Left kidney (tissue), 2 donors: ENCODE data around the gene ITGA11. TPM values are rescaled to one million over a fixed set of nuclear protein-coding genes. Genes with fewer than 3 reads are reported as not detected.
"Not testable (repeated sequence)": the region's sequence is repeated elsewhere in the genome, so short reads cannot be mapped to it uniquely, and the experiment has no call there.

ENCODE experiments used
- DNase-seq: peaks from one replicate; pipeline ENCODE4 v3.0.0-alpha.2; 2013
- polyA plus RNA-seq: library from polyadenylated mRNA; unstranded; fragments of 120-200 nt; gene quantifications from one replicate; pipeline ENCODE4 v1.2.1, GENCODE V29; 2013; ENCODE audit not compliant: insufficient read length

The ITGA11 gene
- polyA plus RNA-seq, 1 donor, result 3.6 TPM

GRCh38 chr15:68424754-68425390 lies 7.1 kb downstream of the ITGA11 start:
- DNase-seq, result no peak

GRCh38 chr15:68423359-68424296 lies 8.3 kb downstream of the ITGA11 start:
- DNase-seq, result no peak

- not testable (repeated sequence) for DNase-seq
Observed at GRCh38 chr15:68422403-68423145, 9.4 kb downstream of the ITGA11 start.

- DNase-seq, result no peak
Observed at GRCh38 chr15:68421798-68422402, 10.1 kb downstream of the ITGA11 start.

DNA sequence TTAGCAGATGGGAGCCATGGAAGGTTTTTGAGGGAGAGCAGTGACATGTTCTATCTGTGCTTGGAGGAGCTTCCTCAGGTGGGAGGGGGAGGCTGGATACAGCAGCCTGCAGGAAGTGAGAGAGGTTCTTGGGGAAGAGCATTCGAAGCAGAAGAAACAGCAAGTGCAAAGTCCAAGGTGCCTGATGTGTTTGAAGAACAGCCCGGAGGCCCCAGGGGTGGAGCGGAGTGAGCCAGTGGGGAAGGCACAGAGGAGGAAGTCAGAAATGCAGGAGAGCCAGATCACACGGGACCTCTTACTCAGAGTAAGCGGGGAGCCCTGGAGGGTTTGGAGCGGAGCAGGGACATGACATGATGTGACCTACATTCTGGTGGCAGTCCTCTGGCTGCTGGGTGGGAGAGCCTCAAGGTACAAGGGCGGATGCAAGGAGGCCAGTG lies 10.8 kb downstream of the ITGA11 start:
- DNase-seq, result no peak

- no peak for DNase-seq
Observed at GRCh38 chr15:68420186-68420684, 11.7 kb downstream of the ITGA11 start.

- DNase-seq, result no peak
Observed at GRCh38 chr15:68419301-68420175, 12.4 kb downstream of the ITGA11 start.

DNA sequence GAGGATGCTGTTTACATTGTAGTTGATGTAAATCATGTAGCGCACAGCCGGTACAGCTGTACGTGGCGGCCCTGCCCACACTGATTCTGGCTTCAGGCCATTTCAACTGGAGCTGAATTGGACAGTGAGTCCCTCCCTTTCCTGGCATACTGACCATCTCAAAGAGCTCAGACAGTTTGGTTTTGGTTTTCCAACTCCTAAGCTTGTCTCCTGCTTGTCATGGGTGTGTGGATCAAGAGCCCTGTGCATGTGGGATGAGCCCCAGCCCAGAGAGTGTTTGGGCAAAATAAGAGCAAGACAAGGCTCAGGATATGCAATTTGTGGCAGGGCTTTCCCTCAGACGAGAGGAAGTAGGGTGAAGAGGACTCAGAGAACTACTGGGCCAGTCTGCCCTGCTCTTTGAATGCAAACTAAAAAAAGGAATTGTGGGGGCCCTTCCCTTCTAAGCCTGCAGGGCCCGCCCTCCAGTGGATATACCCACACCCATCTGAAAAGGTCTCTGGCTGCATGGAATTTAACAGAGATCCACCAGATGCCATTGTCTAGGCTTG lies 13.3 kb downstream of the ITGA11 start:
- no peak for DNase-seq

DNA sequence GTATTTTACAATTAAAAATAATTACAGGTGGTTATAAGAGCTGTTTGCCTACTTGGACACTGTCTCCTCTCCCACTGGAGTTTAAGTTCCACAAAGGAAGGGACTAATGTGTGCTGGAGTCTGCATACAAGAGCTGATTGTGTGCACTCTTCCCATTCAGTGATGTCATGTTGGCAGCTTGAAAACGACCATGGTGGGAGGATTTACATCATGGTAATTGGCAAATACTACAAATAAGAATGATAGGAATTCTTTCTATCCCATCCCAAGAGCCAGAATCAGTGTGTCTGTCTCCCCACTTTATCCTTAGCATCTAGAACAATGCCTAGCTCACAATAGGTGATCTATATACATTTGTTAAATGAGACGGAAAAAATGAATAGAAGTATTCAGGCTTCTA lies 14.1 kb downstream of the ITGA11 start:
- DNase-seq, result no peak

- no peak for DNase-seq
Observed at GRCh38 chr15:68417051-68417450, 14.9 kb downstream of the ITGA11 start.

DNA sequence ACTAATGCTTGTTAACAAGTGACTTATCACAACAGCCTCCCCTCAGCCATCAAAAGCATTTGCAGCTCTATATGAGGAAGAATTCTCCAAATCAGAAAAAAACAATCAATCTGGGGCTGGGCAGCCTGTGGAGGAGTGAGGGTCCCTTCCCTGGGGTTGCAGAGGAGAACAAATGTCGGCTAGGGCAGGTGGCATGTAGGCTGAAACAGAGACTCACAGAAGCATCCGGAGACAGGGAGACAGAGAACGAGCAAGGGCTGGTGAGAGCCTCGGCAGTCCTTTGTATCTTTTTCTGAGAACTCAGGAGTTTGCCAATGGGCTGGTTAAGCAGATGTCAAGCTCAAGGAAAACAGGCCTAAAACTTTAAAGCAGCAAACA lies 15.8 kb downstream of the ITGA11 start:
- no peak for DNase-seq

GRCh38 chr15:68415501-68416157 lies 16.3 kb downstream of the ITGA11 start:
- DNase-seq, result no peak

DNA sequence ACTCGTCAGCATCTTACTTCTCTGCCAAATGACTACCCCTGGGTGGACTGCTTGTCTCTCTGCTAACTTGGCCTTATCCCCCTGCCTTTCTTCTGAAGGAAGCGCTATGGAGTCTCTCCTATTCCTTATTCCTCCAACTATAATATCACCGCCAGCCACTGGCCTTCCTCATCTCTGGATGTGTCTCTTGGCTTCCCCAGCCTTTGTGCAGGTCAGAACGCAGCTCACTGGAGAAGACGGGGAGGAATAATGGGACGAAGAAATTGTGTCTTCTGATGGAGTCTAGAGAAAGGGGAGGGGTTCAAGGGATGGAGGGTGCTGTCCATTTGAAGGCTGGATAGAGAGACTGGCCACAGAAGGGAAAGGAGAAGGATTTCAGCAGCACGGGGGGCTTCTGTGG lies 16.9 kb downstream of the ITGA11 start:
- no peak for DNase-seq

- DNase-seq, result no peak
Observed at GRCh38 chr15:68414591-68414990, 17.4 kb downstream of the ITGA11 start.

GRCh38 chr15:68414206-68414555 lies 17.8 kb downstream of the ITGA11 start:
- DNase-seq, result no peak

DNA sequence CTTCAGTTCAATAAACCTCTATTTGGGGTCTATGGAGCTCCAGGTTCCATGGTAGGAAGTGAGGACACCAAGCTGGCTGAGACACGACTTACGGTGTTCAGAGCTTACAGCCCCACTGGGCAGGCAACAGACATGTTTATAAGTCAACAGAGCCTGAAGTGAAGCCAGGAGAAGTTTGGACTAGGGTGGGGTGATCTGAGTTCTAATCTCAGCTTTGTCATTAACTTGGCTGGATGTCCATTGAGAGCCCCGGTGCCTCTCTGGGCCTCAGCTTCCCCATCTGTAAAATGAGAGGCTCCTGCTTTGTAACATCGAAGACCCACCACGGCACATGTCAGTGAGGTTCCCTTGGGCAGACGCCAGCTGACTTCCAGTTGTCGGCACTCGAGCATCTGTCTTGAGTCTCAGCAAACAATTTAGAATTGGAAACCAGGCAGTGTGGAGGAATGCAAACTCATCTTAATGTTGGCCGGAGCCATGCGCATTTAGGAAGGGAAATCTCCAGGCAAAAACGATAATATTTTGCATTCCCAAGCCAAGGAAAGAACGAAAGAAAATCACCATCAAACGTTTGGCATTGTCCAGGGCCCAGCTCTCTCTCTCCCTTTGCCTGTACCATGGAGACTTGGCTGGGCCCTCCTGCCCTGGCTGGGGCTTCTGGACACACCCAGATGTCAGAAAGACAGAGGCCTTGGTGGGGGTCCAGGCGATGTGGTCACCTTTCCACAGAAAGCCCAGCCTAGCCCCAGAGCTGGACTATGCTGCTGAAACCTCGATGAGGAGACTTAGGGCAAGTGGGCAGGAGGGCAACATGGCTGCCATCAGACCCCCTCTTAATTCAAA lies 18.4 kb downstream of the ITGA11 start:
- DNase-seq, result no peak

DNA sequence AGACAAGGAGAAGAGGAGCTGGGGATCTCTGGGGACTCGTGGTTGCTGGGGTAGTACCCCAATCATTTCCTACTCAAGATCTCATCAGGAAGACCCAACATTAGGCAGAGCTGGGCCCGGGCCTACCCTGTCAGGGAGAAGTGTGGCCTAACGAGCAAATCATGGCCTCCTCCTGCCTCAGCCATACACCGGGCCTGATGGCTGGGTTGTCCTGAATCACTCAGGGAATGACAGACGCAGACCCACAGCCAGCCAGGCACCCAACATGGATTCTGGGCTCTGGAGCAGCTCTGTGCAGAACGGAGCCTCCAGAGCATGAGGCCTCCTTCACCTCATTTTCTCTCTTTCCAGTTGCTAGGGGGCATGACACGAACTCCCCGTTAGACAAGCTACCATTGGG lies 19.7 kb downstream of the ITGA11 start:
- DNase-seq, result no peak

DNA sequence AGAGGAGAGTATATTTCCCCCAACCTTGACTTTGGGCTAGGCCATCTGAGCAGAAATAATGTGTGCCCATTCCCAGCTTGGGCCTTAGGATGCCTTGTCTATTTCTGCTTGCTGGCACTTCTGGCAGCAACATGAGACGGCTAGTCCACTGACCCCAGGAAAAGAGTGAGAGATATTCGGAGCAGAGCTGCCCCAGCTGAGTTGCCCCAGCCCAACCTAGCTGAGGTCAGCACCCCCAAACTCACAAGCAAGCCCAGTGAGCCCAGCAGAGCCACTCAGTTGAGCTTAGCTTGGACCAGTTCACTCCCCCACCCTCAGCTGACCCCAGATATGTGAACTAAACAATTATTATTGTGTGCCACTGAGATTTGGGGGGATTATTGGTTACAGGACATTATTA lies 20.2 kb downstream of the ITGA11 start:
- DNase-seq, result no peak

- DNase-seq, result no peak
Observed at GRCh38 chr15:68411343-68411675, 20.7 kb downstream of the ITGA11 start.
